RPMI7951 (cell line): Measurements from ENCODE around the gene AKR7A2. TPM values are rescaled to one million over a fixed set of nuclear protein-coding genes. Genes with fewer than 3 reads are reported as not detected.
A peak's percentile ranks its signal among the peaks of the same experiment; 100 is the strongest.

Experiments
- DNase-seq: peaks from one replicate; pipeline ENCODE4 v3.0.0-alpha.2; 2012; ENCODE audit warnings: low read depth
- total RNA-seq: library from RNA; depleted of rRNA; stranded (reverse); fragments of >200 nt; shearing (Covaris generic); gene quantifications from 2 replicates; pipeline ENCODE4 v1.2.3, GENCODE V29; 2014; rRNA removed

Gene AKR7A2
- total RNA-seq = 128 and 181 TPM in 2 replicates

- DNase-seq = peak; percentile 90
These were observed at the start of gene AKR7A2, which contains the start of gene SLC66A1 for GRCh38 chr1:19311931-19312781. TSS of gene AKR7A2 (minus strand) at chr1:19312144. CDS start at chr1:19312124, 20 bp downstream. TSS of gene SLC66A1 (plus strand) at chr1:19312326. CDS start at chr1:19317678, 5,352 bp downstream.

GRCh38 chr1:19360843-19361610 is 49.1 kb upstream of the AKR7A2 start:
- DNase-seq = no peak

GRCh38 chr1:19360432-19360831 is 48.5 kb upstream of the AKR7A2 start:
- no peak for DNase-seq

- no peak for DNase-seq
These were observed 48.1 kb upstream of the AKR7A2 start for GRCh38 chr1:19360016-19360415.

- no peak for DNase-seq
These were observed 47.4 kb upstream of the AKR7A2 start for GRCh38 chr1:19359357-19359756.

- DNase-seq = no peak
These were observed 46.8 kb upstream of the AKR7A2 start for GRCh38 chr1:19358710-19359109.

GRCh38 chr1:19357299-19357986 is 45.5 kb upstream of the AKR7A2 start:
- no peak for DNase-seq

- DNase-seq = no peak
These were observed 44.3 kb upstream of the AKR7A2 start for GRCh38 chr1:19356266-19356665.

- no peak for DNase-seq
These were observed 42.6 kb upstream of the AKR7A2 start for GRCh38 chr1:19354531-19354981.

GRCh38 chr1:19353596-19353995 is 41.7 kb upstream of the AKR7A2 start:
- DNase-seq = no peak

- no peak for DNase-seq
These were observed 40.9 kb upstream of the AKR7A2 start for GRCh38 chr1:19352839-19353238.

- DNase-seq = no peak
These were observed 39.9 kb upstream of the AKR7A2 start for GRCh38 chr1:19351873-19352272.

GRCh38 chr1:19350566-19350965 is 38.6 kb upstream of the AKR7A2 start:
- DNase-seq = no peak

GRCh38 chr1:19349999-19350398 is 38.1 kb upstream of the AKR7A2 start:
- no peak for DNase-seq

- DNase-seq = no peak
These were observed 36.7 kb upstream of the AKR7A2 start for GRCh38 chr1:19348441-19349198.

GRCh38 chr1:19347533-19348172 is 35.7 kb upstream of the AKR7A2 start:
- no peak for DNase-seq

GRCh38 chr1:19346026-19346425 is 34.1 kb upstream of the AKR7A2 start:
- no peak for DNase-seq

- DNase-seq = no peak
These were observed 33.4 kb upstream of the AKR7A2 start for GRCh38 chr1:19345391-19345790.

GRCh38 chr1:19344831-19345230 is 32.9 kb upstream of the AKR7A2 start:
- DNase-seq = no peak

GRCh38 chr1:19344372-19344810 is 32.4 kb upstream of the AKR7A2 start:
- peak; percentile 47 for DNase-seq
